Duodenal mucosa (tissue), 2 donors: ENCODE measurements around the gene CCDC83.
"Not testable (repeated sequence)": the region's sequence is repeated elsewhere in the genome, so short reads cannot be mapped to it uniquely, and the experiment has no call there.

Experiments used
- H3K27ac ChIP-seq: one replicate; pipeline ENCODE4 v1.7.0; 2013; ENCODE audit warnings: low read depth, low read length
- H3K27me3 ChIP-seq, 2 donors: one replicate each; pipeline ENCODE4 v1.7.0; 2013; ENCODE audit warnings: low read length in 2 of 2, control low read depth in 1 of 2; ENCODE audit not compliant: insufficient read depth in 2 of 2, control insufficient read depth in 1 of 2
- H3K36me3 ChIP-seq, 2 donors: one replicate each; pipeline ENCODE4 v1.7.0; 2013; ENCODE audit warnings: low read length in 2 of 2, control low read depth in 1 of 2; ENCODE audit not compliant: insufficient read depth in 2 of 2, control insufficient read depth in 1 of 2
- H3K4me1 ChIP-seq, 2 donors: one replicate each; pipeline ENCODE4 v1.7.0; 2013; ENCODE audit warnings: low read length in 2 of 2, control low read depth in 1 of 2; ENCODE audit not compliant: insufficient read depth in 2 of 2, control insufficient read depth in 1 of 2
- H3K4me3 ChIP-seq, 2 donors: one replicate each; pipeline ENCODE4 v1.7.0; 2013; ENCODE audit warnings: low read length in 2 of 2, low read depth in 1 of 2
- H3K9ac ChIP-seq, 2 donors: one replicate each; pipeline ENCODE4 v1.7.0; 2013; ENCODE audit warnings: low read length in 2 of 2, low read depth in 1 of 2
- H3K9me3 ChIP-seq, 2 donors: one replicate each; pipeline ENCODE4 v1.7.0; 2013; ENCODE audit warnings: low read length in 2 of 2, control low read depth in 1 of 2; ENCODE audit not compliant: control insufficient read depth in 1 of 2

CCDC83 gene

GRCh38 chr11:85852754-85853153 is 2.4 kb upstream of the CCDC83 start:
- not testable (repeated sequence) for H3K9ac ChIP-seq, H3K27ac ChIP-seq, H3K36me3 ChIP-seq, H3K9me3 ChIP-seq, H3K4me3 ChIP-seq, H3K27me3 ChIP-seq, H3K4me1 ChIP-seq

DNA sequence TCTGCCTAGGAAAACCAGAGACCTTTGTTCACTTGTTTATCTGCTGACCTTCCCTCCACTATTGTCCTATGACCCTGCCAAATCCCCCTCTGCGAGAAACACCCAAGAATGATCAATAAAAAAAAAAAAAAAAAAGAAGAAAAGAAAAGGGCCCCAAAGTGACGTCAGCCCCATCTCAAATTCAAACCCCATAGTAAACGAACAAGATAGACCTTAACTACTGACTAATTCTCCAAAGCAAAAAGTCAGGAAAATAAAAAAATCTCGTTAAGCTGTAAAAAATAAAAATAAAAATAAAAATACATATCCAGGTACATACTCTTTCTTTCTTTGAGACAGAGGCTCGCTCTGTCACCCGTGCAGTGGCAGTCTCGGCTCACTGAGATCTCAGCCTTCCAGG is 1.6 kb upstream of the CCDC83 start:
- not testable (repeated sequence) for H3K4me1 ChIP-seq, H3K36me3 ChIP-seq, H3K9me3 ChIP-seq, H3K9ac ChIP-seq, H3K27ac ChIP-seq, H3K4me3 ChIP-seq, H3K27me3 ChIP-seq

GRCh38 chr11:85854212-85854556 is 999 bp upstream of the CCDC83 start:
- no peaks in the 10 kb centered on the region for H3K27me3 ChIP-seq
- no peaks in the 10 kb centered on the region for H3K9me3 ChIP-seq
- H3K36me3 ChIP-seq, result no peaks in the 10 kb centered on the region
- peaks cover 0 to 3% of the 10 kb centered on the region in 2 donors for H3K4me1 ChIP-seq
- peak overlapping the region; percentile 75 to 93 for H3K4me3 ChIP-seq
- peak overlapping the region; percentile 61 to 72 for H3K9ac ChIP-seq
- peak overlapping the region; percentile 75 for H3K27ac ChIP-seq

DNA sequence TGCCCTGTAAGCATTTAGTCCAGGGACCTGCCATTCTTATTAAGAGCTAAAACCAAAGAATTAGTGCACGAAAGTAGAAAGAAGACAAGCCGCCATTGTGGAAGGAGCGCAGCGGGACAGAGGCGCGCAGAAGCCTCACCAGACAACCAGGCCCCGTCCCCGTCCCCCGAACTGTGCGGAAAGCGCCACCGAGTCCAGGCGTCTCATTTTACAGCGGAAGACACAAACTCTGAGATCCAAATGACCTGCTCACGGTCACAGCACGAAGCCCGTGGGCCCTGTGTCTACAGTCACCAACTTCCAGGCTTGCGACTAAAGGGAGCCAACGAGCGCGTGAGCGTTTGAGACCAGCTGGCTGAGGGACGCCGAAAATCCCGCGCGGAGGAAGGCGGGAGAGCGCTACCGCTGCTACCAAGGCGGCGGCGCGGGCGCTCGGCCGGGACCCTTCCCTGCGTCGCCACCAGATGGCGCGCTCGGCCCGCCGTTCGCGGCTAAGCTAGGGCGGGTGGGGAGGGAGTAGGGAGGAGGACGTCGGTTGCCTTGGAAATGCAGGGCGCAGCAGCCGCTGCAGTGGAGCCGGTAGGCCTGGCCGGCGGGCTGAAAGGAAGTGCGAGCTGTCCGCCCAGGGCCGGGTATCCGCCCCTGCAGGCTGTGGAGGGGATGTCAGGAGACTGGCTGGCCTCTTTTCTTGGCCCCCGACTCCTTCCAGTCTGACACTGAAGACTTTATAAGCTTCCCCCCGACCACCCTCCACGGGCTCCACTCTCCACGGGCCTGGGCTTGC is 434 bp upstream of the CCDC83 start:
- Histone ChIP-seq H3K27me3 (no peaks in the 10 kb centered on the region), H3K4me1 (peaks cover 0 to 3% of the 10 kb centered on the region in 2 donors), H3K4me3 (peak overlapping the region; percentile 75 to 93), H3K27ac (peak overlapping the region; percentile 75), H3K9me3 (no peaks in the 10 kb centered on the region), H3K9ac (peak overlapping the region; percentile 61 to 72), H3K36me3 (no peaks in the 10 kb centered on the region)

- H3K4me3 ChIP-seq, result no peak overlapping the region
- no peak overlapping the region for H3K9ac ChIP-seq
- no peaks in the 10 kb centered on the region for H3K27me3 ChIP-seq
- peaks cover 0 to 3% of the 10 kb centered on the region in 2 donors for H3K4me1 ChIP-seq
- H3K9me3 ChIP-seq, result no peaks in the 10 kb centered on the region
- H3K27ac ChIP-seq, result no peak overlapping the region
- H3K36me3 ChIP-seq, result no peaks in the 10 kb centered on the region
These were observed 1.9 kb downstream of the CCDC83 start for GRCh38 chr11:85857098-85857497.

DNA sequence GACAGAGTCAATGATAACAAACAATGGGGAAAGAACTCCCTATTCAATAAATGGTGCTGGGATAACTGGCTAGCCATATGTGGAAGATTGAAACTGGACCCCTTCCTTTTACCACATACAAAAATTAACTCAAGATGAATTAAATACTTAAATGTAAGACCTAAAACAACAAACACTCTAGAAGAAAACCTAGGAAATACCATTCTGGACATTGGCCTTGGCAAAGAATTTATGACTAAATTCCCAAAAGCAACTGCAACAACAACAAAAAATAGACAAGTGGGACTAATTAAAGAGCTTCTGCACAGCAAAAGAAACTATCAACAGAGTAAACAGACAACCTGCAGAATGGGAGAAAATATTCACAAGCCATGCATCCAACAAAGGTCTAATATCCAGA is 4.4 kb downstream of the CCDC83 start:
- not testable (repeated sequence) for H3K9ac ChIP-seq, H3K9me3 ChIP-seq, H3K36me3 ChIP-seq, H3K4me1 ChIP-seq, H3K4me3 ChIP-seq, H3K27ac ChIP-seq, H3K27me3 ChIP-seq

- H3K4me1 ChIP-seq, result no peaks in the 10 kb centered on the region
- no peaks in the 10 kb centered on the region for H3K36me3 ChIP-seq
- H3K9me3 ChIP-seq, result no peaks in the 10 kb centered on the region
These were observed 8.7 kb downstream of the CCDC83 start for GRCh38 chr11:85863855-85864254.

DNA sequence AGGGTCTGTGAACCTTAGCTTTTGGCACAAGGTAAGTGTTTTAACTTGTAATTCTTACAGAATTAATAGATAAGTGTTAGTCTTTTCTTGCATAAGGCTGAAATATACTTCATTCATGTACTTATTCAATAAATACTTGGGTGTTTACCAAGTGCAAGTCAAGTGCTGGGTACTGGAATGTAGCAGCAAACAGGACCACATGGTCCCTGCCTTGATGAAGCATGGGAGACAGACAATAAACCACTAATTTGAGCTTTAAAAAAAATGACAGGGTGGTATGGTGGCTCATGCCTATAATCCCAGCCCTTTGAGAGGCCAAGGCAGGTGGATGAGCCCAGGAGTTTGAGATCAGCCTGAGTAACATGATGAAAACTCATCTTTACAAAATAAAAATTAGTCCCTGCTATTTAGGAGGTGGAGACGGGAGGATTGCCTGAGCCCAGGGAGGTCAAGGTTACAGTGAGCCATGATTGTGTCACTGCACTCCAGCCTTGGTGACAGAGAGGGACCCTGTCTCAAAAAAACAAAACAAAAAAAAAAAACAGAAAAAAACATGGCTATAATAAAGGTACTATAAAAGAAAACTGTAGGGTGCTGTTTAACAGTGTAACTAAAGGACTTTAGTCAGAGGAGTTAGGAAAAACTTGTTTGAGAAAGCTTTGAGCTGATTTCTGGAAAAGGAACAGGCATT is 11.1 kb downstream of the CCDC83 start:
- H3K9me3 ChIP-seq, result no peaks in the 10 kb centered on the region
- H3K4me3 ChIP-seq, result no peak overlapping the region
- H3K4me1 ChIP-seq, result no peaks in the 10 kb centered on the region
- H3K27ac ChIP-seq, result no peak overlapping the region
- H3K36me3 ChIP-seq, result no peaks in the 10 kb centered on the region
- H3K27me3 ChIP-seq, result no peaks in the 10 kb centered on the region
- H3K9ac ChIP-seq, result no peak overlapping the region

More at GRCh38 chr11:85863855-85864254, 8.7 kb downstream of the CCDC83 start:
- H3K27ac ChIP-seq, result no peak overlapping the region
- H3K27me3 ChIP-seq, result no peaks in the 10 kb centered on the region
- no peak overlapping the region for H3K4me3 ChIP-seq
- no peak overlapping the region for H3K9ac ChIP-seq

DNA sequence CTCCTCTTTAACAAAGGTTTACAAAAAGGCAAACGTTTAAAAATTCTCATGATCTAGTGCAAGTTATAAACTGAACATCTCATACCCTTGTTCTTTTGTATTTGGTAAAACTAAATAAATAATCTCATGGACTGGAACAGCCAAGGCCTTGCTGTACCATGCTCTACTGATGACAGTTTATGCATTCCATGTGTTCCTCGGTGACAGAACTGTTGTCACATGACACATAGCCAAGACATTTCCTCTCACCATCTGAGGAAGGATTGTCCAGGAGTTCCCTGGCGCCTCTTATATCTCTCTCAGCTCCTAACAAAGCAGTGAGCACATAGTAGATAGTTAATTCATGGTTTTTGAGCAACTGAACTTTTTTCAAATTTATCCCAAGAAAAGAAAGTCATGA is 12.6 kb downstream of the CCDC83 start:
- Histone ChIP-seq H3K27me3 (no peaks in the 10 kb centered on the region), H3K36me3 (no peaks in the 10 kb centered on the region), H3K27ac (no peak overlapping the region), H3K9ac (no peak overlapping the region), H3K4me1 (no peaks in the 10 kb centered on the region), H3K9me3 (no peaks in the 10 kb centered on the region), H3K4me3 (no peak overlapping the region)

GRCh38 chr11:85869781-85870180 is 14.6 kb downstream of the CCDC83 start:
- Histone ChIP-seq H3K27me3 (no peaks in the 10 kb centered on the region), H3K4me1 (no peaks in the 10 kb centered on the region), H3K9me3 (no peaks in the 10 kb centered on the region), H3K4me3 (no peak overlapping the region), H3K27ac (no peak overlapping the region), H3K9ac (no peak overlapping the region), H3K36me3 (no peaks in the 10 kb centered on the region)
